Gastrocnemius medialis (tissue), 4 donors: ENCODE measurements around the gene AFG3L2. TPM values are rescaled to one million over a fixed set of nuclear protein-coding genes. Genes with fewer than 3 reads are reported as not detected.

ENCODE experiments used
- ATAC-seq, 2 donors: fragments of 150-250 bp; one replicate each; pipeline ENCODE4 v1.9.1; 2016
- DNase-seq, 2 donors: peaks; one replicate each; pipeline ENCODE4 v3.0.0-alpha.2; 2019
- H3K27ac ChIP-seq, 4 donors: fragments of 200-600 bp; sonication (generic); 1 replicate in 1 of 4; 2 replicates in 3 of 4; pipeline ENCODE4 v1.5.1; 2016 to 2018; ENCODE audit warnings: mild to moderate bottlenecking in 2 of 4, moderate library complexity in 1 of 4
- H3K27me3 ChIP-seq, 3 donors: fragments of 200-600 bp; sonication (generic) in 2 of 3; 1 replicate in 1 of 3; 2 replicates in 2 of 3; pipeline versions ENCODE4 v1.5.1 to v1.6.0; 2016 to 2019; ENCODE audit warnings: mild to moderate bottlenecking in 1 of 3, moderate library complexity in 1 of 3
- H3K36me3 ChIP-seq, 2 donors: fragments of 200-600 bp; sonication (generic) in 1 of 2; one replicate each; pipeline ENCODE4 v1.5.1; 2017 to 2018
- H3K4me1 ChIP-seq, 2 donors: fragments of 200-600 bp; sonication (generic) in 1 of 2; one replicate each; pipeline ENCODE4 v1.5.1; 2016 to 2017; ENCODE audit warnings: mild to moderate bottlenecking in 2 of 2
- H3K4me3 ChIP-seq, 4 donors: fragments of 200-600 bp; sonication (generic) in 3 of 4; 1 replicate in 1 of 4; 2 replicates in 3 of 4; pipeline ENCODE4 v1.5.1; 2016 to 2019; ENCODE audit warnings: mild to moderate bottlenecking in 2 of 4
- H3K9me3 ChIP-seq, 3 donors: fragments of 200-600 bp; sonication (generic) in 2 of 3; 1 replicate in 1 of 3; 2 replicates in 2 of 3; pipeline ENCODE4 v1.5.1; 2016 to 2019
- POLR2A ChIP-seq, 2 donors: fragments of 450-650 bp; IDR thresholded peaks; one replicate each; pipeline ENCODE4 v1.6.1; 2017; ENCODE audit warnings: antibody characterized with exemption in 2 of 2, mild to moderate bottlenecking in 2 of 2, moderate library complexity in 2 of 2
- in situ Hi-C, 4 donors: fragments of 200-750 bp; cut with MboI; loops; one replicate each; pipeline versions ENCODE4 v1.15.0 to v1.8.0; 2017; ENCODE audit warnings: low sequenced_read_pairs in 4 of 4
- intact Hi-C: fragments of 100-400 bp; cut with DNase I; formaldehyde crosslinking; loops from one replicate; pipeline ENCODE4 v1.15.1; 2023; ENCODE audit warnings: low total_unique reads
- total RNA-seq, 4 donors: library from RNA; depleted of rRNA; stranded (reverse); fragments of >200 nt; gene quantifications; one replicate each; pipeline versions ENCODE4 v1.1.0 to v1.2.3, GENCODE V29; 2016
- TF ChIP-seq, protein P1 (sequence below), 5 experiments: fragments of 450-650 bp in 3 of 5; fragments of 200-600 bp in 2 of 5; sonication (generic) in 2 of 5; IDR thresholded peaks in 4 of 5; conservative IDR thresholded peaks in 1 of 5; 1 replicate in 4 of 5; 2 replicates in 1 of 5; pipeline ENCODE4 v1.5.1; 2016 to 2019; ENCODE audit warnings: antibody characterized with exemption in 5 of 5, mild to moderate bottlenecking in 3 of 5, moderate library complexity in 3 of 5

Gene AFG3L2
- total RNA-seq, 4 donors from 2014 or later, result 102 to 166 (median 124) TPM

- Histone ChIP-seq H3K27ac (no peak overlapping the region), H3K4me1 (no peaks in the 10 kb centered on the region), H3K27me3 (peaks cover 0 to 3% (median 0%) of the 10 kb centered on the region in 3 donors), H3K4me3 (no peak overlapping the region), H3K36me3 (no peaks in the 10 kb centered on the region), H3K9me3 (no peaks in the 10 kb centered on the region)
- intact Hi-C loops, result loop anchor here (5.0 kb wide), 1 partner anchor 553 kb away; the partner anchor contains the start of gene SEH1L
- ATAC-seq (no peak), DNase-seq (no peak)
- in situ Hi-C loops, result loop anchor here in 3 of 4 donors (5.0 to 25.0 kb wide), 2 partner anchors 268 to 543 kb away; partner anchors contain the start of gene SEH1L (in 2 of the 3)
- TF ChIP-seq POLR2A (IDR thresholded peaks at IDR 0.05), result no peak
- TF ChIP-seq, protein P1, sequence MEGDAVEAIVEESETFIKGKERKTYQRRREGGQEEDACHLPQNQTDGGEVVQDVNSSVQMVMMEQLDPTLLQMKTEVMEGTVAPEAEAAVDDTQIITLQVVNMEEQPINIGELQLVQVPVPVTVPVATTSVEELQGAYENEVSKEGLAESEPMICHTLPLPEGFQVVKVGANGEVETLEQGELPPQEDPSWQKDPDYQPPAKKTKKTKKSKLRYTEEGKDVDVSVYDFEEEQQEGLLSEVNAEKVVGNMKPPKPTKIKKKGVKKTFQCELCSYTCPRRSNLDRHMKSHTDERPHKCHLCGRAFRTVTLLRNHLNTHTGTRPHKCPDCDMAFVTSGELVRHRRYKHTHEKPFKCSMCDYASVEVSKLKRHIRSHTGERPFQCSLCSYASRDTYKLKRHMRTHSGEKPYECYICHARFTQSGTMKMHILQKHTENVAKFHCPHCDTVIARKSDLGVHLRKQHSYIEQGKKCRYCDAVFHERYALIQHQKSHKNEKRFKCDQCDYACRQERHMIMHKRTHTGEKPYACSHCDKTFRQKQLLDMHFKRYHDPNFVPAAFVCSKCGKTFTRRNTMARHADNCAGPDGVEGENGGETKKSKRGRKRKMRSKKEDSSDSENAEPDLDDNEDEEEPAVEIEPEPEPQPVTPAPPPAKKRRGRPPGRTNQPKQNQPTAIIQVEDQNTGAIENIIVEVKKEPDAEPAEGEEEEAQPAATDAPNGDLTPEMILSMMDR (IDR thresholded peaks at IDR 0.05 in 4 of 5, conservative IDR thresholded peaks at IDR 0.05 in 1 of 5), result no peak
Measured at GRCh38 chr18:12394428-12394827, 17.4 kb upstream of the AFG3L2 start.

DNA sequence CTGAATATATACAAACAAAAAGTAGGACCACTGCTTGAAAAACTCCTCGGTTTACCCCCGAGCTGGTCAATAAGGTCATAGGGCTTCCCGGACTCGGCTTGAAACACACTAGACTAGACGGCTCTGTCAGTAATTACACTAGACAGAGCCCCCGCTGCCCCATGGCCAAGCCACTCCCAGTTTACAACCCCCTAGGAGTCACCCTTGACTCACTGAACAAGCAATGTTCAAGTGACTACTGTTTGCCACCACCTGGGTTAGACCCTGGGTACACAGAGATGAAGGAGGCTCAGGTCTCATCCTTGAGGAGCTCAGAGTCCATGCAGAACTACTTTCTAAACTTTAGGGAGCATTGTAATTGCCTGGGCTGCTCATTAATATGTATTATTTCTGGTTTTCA, 17.0 kb upstream of the AFG3L2 start:
- in situ Hi-C loops (loop anchor here in 3 of 4 donors (5.0 to 25.0 kb wide), 2 partner anchors 268 to 543 kb away; partner anchors contain the start of gene SEH1L (in 2 of the 3)), intact Hi-C loops (loop anchor here (5.0 kb wide), 1 partner anchor 553 kb away; the partner anchor contains the start of gene SEH1L)
- Histone ChIP-seq H3K4me3 (no peak overlapping the region), H3K36me3 (no peaks in the 10 kb centered on the region), H3K27me3 (peaks cover 0 to 2% (median 0%) of the 10 kb centered on the region in 3 donors), H3K4me1 (no peaks in the 10 kb centered on the region), H3K9me3 (no peaks in the 10 kb centered on the region), H3K27ac (no peak overlapping the region)
- no peak for ATAC-seq
- TF ChIP-seq, protein P1 (IDR thresholded peaks at IDR 0.05 in 4 of 5, conservative IDR thresholded peaks at IDR 0.05 in 1 of 5), result no peak
- TF ChIP-seq POLR2A (IDR thresholded peaks at IDR 0.05), result no peak
- DNase-seq, result no peak

DNA sequence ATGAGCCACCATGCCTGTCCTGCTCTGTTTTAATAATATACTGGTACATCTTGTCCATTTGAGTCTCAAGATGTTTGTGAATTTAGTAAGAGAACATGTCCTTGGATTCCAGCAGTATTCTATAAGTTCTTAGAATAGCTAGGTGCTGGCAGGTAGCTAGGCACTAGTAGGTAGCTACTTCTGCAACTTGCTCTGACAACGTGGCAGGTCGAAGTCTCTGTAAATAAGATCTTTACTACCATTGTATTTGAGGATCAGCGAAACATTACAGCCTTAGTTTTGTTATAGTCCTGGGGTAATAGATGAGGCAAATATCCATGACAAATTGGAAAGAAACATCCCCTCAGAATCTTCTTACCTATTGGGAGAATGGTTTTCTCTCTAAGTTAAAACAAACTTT, 16.5 kb upstream of the AFG3L2 start:
- intact Hi-C loops, result loop anchor here (5.0 kb wide), 1 partner anchor 554 kb away; the partner anchor contains the start of gene SEH1L
- H3K9me3 ChIP-seq, result no peaks in the 10 kb centered on the region
- in situ Hi-C loops, result loop anchor here in 3 of 4 donors (5.0 to 25.0 kb wide), 2 partner anchors 269 to 544 kb away; partner anchors contain the start of gene SEH1L (in 2 of the 3)
- DNase-seq (no peak), ATAC-seq (no peak)
- H3K4me3 ChIP-seq, result no peak overlapping the region
- H3K27me3 ChIP-seq, result no peaks in the 10 kb centered on the region
- H3K4me1 ChIP-seq, result no peaks in the 10 kb centered on the region
- no peak overlapping the region for H3K27ac ChIP-seq
- H3K36me3 ChIP-seq, result no peaks in the 10 kb centered on the region
- TF ChIP-seq, protein P1 (IDR thresholded peaks at IDR 0.05 in 4 of 5, conservative IDR thresholded peaks at IDR 0.05 in 1 of 5), result no peak
- TF ChIP-seq POLR2A (IDR thresholded peaks at IDR 0.05), result no peak

DNA sequence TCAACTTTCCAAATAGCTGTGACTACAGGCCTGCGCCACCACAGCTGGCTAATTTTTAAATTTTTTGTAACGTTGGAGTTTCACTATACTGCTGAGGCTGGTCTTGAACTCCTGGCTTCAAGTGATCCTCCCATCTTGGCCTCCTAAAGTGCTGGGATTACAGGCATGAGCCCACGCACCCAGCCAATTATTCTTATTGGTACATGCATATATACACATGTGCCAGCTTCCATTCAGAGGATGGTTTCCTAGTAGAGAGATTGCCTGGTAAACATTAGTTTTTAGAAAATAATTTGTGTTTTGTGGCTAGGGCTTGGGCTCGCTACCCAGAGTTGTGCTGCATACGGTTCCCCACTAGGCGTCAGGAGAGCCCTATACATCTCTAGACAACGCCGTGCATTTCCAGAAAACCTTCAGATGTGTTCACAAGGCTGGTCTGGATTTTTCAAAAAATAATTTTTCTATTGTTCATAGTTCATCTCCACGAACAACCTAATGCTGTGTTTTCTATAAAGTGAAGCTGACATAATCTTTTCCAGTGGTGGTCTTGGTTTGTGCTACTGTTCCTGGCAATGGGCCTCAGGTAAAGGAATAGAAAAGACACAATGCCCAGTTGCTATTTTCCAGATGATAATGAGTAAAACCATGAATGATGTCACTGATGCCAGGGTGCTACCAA, 14.6 kb upstream of the AFG3L2 start:
- Histone ChIP-seq H3K4me1 (no peaks in the 10 kb centered on the region), H3K27ac (no peak overlapping the region), H3K27me3 (no peaks in the 10 kb centered on the region), H3K36me3 (no peaks in the 10 kb centered on the region), H3K4me3 (no peak overlapping the region), H3K9me3 (no peaks in the 10 kb centered on the region)
- in situ Hi-C loops (loop anchor here in 3 of 4 donors (5.0 to 25.0 kb wide), 2 partner anchors 271 to 546 kb away; partner anchors contain the start of gene SEH1L (in 2 of the 3)), intact Hi-C loops (loop anchor here (1.0 to 5.0 kb wide), 2 partner anchors 267 to 556 kb away; partner anchors contain the start of genes SEH1L and SPIRE1)
- ATAC-seq (peak; percentile 90 to 91), DNase-seq (peak; percentile 33 to 34)
- no peak for TF ChIP-seq POLR2A (IDR thresholded peaks at IDR 0.05)
- TF ChIP-seq, protein P1 (IDR thresholded peaks at IDR 0.05 in 4 of 5, conservative IDR thresholded peaks at IDR 0.05 in 1 of 5), result peak; percentile 72 to 91 (median 86)
